ENCODE data around the gene ZCCHC14.
A peak's percentile ranks its signal among the peaks of the same experiment; 100 is the strongest.

The ZCCHC14 gene

GRCh38 chr16:87437911-87438610, 54.8 kb downstream of the ZCCHC14 start:
- no peak overlapping the region for H3K27ac ChIP-seq
- TF ChIP-seq CTCF (IDR thresholded peaks at IDR 0.05) (0 out of 2 replicates have a peak, but pooled peaks have one; percentile 6), ZFX (IDR thresholded peaks at IDR 0.05; ENCODE audit: borderline replicate concordance) (no peak)

GRCh38 chr16:87437327-87437726, 55.5 kb downstream of the ZCCHC14 start:
- no peak overlapping the region for H3K27ac ChIP-seq
- TF ChIP-seq CTCF (IDR thresholded peaks at IDR 0.05) (no peak), ZFX (IDR thresholded peaks at IDR 0.05; ENCODE audit: borderline replicate concordance) (no peak)

GRCh38 chr16:87436225-87437172, 56.3 kb downstream of the ZCCHC14 start:
- no peak overlapping the region for H3K27ac ChIP-seq
- no peak for TF ChIP-seq ZFX (IDR thresholded peaks at IDR 0.05; ENCODE audit: borderline replicate concordance)
- no peak for TF ChIP-seq CTCF (IDR thresholded peaks at IDR 0.05)

- no peak overlapping the region for H3K27ac ChIP-seq
- TF ChIP-seq CTCF (IDR thresholded peaks at IDR 0.05) (no peak), ZFX (IDR thresholded peaks at IDR 0.05; ENCODE audit: borderline replicate concordance) (no peak)
Measured at GRCh38 chr16:87435372-87436224, 57.2 kb downstream of the ZCCHC14 start.

- no peak overlapping the region for H3K27ac ChIP-seq
- TF ChIP-seq ZFX (IDR thresholded peaks at IDR 0.05; ENCODE audit: borderline replicate concordance), result no peak
- TF ChIP-seq CTCF (IDR thresholded peaks at IDR 0.05), result no peak
Measured at GRCh38 chr16:87434146-87434667, 58.6 kb downstream of the ZCCHC14 start.

- TF ChIP-seq CTCF (IDR thresholded peaks at IDR 0.05), result no peak
- no peak for TF ChIP-seq ZFX (IDR thresholded peaks at IDR 0.05; ENCODE audit: borderline replicate concordance)
- H3K27ac ChIP-seq, result no peak overlapping the region
Measured at GRCh38 chr16:87432330-87432915, 60.4 kb downstream of the ZCCHC14 start.

Measured in 22Rv1 (cell line).